Stimulated activated CD8-positive, alpha-beta memory T cell treated with anti-CD3 and anti-CD28 coated beads, Interleukin-4, amount 100 ng/mL, for 4 hours (primary cell): ENCODE measurements around the gene ERMP1.

Experiments
- DNase-seq, 2 donors: peaks; one replicate each; pipeline ENCODE4 v3.0.0-alpha.2; 2020; ENCODE audit warnings: low read depth in 2 of 2, low spot score in 1 of 2

Gene ERMP1

DNA sequence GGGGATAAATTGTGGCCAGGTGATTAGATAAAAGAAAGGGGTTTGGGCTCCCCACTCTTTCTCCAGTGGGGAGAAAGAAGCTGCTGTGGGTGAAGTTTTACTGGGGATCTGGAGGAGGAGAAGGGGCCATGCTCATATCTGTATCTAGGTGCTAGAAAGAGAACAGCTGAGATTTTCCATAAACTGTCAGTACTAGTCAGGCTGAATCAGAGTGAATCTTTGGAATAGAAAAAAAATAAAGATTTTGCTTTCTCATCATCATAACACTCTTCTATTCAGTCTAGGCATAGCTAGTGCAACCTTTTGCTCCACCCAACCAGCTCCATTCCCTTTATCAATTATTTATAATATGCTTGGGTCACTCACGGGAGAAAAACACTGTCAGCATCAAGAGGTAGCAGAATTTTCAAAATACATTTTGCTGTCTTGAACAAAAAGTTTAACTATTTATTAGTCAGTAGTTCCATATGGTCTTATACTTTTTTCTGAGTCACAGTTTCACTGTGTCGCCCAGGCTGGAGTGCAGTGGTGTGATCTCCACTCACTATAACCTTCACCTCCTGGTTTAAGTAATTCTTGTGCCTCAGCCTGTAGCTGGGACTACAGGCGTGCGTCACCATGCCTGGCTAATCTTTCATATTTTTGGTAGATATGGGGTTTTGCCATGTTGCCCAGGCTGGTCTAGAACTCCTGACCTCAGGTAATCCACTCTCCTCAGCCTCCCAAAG is 21.3 kb upstream of the ERMP1 start:
- DNase-seq, result no peak

DNA sequence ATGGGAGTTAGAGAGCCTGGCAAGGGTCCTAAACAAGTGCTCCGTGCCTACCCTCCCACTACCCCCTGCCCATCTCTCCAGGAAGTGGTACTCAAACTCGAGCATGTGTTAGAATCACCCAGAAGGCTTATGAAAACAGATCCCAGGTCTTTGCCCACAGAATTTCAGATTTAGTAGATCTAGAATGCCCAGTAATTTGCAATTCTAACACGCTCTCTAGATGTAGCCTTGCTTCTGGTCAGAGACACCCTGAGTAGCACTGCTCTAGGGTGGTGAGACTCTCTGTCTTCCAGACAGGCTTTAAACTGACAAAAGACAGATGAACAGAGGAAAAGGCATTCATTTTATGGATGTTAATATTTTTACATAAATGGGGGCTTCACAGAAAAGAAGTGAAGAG is 20.7 kb upstream of the ERMP1 start:
- DNase-seq, result no peak

DNA sequence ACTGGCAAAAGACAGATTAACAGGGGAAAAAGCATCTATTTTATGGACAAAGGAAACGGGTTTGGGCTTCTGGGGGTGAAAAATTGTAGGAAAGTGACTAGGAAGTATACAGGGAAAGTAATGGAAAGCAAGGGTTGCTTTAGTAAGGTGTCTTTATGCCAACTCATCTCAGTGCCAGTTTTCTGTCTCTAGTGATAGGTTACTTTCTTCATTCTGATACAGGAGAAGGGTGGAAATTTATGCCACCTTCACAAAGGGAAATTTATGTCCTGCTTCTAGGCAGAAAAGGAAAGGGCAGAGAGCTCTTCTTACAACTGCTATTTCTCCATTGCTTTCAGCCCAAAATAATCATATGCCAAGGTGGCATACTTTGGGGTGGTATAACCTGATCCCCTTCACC is 20.1 kb upstream of the ERMP1 start:
- no peak for DNase-seq

DNA sequence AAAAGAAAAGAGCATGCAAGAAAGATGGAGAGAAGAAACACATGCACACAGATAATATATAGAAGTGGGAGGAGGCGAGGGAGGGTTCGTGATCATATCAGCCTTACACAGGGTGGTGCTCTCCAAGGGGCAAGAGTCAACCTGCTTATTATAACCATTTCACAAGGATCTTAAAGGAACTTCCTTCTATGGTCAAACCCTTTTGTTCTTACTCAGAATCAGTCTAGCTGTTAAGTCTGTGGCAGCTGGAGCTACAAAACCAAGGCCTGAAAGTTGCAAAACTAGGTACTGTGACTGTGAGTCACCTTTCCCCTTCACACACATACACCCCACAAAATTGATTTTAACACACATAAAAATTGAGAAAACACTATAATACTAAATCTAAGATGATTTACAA is 18.5 kb upstream of the ERMP1 start:
- peak in 1 of 2 donors; percentile 1 for DNase-seq

DNA sequence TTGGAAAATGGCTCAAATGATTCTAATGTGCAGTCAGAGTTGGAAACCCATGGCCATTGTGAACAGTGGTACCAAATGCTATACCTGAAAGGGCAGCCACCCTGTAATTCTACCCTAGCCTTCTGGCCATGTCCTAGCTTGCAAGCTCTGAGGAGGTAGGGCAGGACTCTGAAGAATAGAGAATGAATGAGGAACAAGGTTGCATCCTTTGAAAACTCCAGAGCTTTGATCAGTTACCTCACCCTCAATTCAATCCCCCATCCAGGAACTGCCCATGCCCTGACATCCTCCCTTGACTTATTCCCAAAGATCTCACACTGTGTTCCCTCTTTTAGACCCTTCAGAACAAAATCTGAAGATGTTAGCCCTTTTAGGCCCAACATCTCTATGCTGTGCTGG is 17.8 kb upstream of the ERMP1 start:
- DNase-seq, result no peak

DNA sequence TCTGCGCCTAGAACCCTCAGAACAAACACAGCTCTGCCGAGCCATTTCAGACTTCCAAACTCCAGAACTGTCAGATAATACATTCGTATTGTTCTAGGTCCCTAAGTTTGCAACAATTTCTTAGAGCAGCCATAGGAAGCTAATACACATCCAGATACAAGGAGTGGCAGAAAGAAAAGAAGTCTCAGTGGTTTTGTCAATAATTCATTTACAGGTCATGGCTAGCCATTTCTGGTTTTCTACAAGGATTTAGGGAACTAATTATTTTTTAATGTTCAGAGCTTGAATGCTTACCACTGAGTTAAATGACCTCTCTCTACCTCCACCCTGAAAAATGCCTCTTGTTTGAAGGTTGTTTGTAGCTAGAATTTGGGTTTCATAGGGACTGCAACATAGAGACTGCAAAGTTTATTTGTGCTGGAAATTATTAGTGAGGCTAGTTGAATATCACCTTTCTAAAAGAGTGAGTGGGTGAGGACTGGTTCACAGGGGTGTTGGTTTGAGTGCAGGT is 15.5 kb upstream of the ERMP1 start:
- no peak for DNase-seq

DNA sequence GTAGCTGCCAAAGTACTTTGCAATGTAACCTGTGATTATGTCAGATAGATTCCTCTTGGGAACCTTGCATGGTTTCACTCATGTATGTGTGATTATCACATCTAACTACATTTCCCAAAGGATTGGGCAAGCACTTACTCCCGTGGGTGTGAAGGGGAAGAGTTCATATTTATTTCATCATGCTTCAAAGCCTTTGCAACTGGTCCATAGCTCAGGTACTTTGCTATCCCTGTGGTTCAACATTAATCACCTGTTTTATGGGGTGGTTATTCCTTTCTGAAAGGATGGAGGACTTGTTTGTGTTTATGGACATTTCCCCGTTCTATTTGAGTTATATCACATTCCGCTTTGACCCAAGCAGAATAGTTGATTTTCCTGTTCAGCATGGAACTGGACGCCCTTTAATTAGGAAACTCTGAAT is 13.6 kb upstream of the ERMP1 start:
- DNase-seq, result no peak

DNA sequence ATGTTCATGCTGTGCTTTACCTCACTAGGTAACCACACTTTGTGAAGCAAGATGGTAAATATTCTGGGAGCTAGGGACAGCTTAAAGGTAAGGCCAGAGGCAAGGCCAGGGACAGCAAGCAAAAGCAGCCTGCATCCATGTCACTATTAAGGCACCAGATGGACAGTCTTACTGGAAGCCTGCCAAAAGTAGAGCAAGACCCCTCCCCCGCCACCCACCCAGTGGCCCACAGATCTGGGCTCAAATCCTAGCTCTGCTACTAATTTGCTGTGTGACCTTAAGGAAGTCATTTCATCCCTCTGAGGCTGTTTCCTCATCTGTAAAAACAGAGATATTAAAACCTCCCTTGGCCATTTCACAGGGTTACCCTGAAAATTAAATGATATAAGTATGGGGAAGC is 13.2 kb upstream of the ERMP1 start:
- DNase-seq, result no peak

DNA sequence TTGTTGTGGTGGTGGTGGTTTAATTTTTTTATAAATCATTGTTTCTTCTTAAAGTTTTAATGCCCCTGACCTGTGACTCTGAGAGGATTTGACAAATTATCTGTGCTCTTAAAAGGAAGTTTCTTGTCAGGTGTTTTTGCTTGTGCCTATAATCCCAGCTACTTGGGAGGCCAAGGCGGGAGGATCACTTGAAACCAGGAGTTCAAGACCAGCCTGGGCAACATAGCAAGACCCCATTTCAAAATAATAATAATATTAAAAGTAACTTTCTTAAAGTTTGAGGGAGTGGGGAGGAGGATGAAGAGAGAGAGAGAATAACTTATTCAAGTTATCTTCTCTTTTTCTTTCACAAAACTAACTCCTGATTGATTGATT is 12.2 kb upstream of the ERMP1 start:
- DNase-seq, result no peak

DNA sequence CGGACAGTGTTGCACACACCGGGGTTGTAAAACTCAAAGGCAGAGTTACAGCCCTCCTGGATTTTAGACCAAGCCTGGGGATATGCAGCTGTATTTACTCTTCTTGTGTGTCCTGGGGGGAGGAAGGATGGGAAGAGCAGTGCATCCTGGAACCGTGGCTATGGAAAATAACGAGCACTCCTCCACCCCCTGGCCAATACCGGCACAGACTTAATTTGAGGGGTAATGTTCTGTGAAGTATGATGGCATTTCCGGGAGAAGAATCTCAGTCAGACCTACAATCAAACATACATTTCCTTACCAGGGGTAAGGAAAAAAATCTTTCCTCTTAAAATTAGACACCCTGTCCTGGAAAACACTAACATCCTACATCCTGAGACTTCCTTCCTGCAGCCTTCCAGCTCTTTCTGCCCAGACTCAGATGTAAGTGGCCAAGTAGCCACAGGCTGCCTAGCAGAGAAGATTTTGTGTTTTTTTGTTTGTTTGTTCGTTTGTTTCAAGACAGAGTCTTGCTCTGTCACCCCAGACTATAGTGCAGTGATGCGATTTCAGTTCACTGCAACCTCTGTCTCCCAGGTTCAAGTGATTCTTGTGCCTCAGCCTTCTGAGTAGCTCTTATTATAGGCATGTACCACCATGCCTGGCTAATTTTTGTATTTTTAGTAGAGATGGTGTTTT is 11.0 kb upstream of the ERMP1 start:
- no peak for DNase-seq

DNA sequence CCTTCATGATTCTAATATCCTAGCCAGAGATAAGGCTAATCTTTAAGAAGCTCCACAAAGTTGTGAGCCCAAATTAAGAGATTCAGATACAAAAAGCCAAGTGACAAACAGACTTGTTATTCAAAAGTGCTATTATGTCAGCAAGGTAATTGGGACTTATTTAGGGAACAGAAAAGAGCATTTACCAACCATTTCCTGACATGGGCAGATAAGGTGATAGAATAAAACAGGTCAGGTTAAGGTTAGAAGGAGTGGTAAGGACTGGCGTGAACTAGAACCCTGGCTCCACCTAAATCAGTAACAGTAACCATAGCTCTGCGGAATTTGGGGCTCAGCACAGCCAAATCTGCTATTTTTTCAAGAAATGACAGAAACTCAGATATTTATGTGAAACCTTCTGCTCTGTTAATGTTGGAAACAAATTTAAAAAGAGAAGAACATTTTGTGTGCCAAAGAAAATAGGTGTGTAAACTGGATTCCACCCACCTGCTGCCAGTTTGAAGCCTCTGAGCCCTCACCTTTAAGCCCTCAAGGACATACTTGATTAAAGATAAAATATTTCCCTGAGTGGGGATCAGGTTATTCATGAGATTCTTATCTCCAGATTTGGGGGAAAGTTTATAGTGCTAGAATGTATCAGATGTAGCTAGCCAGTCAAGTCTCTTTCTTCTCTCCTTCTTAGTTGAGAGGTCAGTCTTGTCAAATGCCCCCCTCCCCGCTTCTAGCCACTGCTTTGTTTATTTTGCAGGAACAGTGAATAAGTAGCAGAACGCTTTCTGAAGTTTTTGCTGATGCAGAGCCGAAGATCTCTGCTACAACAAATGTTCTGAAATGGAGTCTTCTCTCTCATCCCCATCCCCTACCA is 10.2 kb upstream of the ERMP1 start:
- DNase-seq, result no peak

DNA sequence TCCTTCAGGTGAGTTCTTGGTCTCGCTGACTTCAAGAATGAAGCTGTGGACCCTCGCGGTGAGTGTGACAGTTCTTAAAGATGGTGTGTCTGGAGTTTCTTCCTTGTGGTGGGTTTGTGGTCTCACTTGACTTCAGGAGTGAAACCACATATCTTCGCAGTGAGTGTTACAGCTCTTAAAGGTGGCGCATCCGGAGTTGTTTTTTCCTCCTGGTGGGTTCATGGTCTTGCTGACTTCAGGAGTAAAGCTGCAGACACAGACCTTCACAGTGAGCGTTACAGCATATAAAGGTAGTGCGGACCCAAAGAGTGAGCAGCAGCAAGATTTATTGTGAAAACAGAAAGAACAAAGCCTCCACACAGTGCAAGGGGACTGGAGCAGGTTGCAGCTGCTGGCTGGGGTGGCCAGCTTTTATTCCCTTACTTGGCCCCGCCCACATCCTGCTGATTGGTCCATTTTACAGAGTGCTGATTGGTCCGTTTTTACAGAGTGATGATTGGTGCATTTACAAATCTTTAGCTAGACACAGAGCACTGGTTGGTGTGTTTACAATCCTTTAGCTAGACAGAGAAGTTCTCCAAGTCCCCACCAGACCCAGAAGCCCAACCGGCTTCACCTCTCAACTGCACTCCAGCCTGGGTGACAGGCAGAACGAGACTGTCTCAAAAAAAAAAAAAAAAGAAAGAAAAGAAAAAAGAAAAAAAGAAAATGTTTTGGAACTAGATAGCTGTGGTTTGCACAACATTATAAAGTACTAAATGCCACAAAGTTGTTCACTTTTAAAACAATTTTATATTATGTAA is 9.1 kb upstream of the ERMP1 start:
- DNase-seq, result peak in 1 of 2 donors; percentile 27

DNA sequence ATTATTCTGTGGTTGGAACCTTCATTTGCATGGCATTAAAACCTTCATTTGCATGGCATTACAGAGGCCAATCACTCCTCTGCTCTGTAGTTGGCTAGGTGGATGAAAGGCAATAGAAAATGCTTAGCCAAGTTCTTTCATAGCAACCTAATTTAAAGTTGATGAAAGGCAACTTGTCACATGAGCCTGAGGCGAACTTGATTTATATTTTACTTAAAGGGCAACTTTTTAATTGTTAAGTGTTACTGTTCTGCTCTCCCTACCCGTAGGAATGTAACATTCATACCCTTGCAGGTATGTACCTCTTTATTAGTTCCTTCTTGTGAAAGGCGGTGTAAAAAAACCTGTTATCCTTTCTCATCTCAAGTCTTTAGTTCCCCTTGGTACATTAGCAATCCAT is 7.9 kb upstream of the ERMP1 start:
- no peak for DNase-seq

DNA sequence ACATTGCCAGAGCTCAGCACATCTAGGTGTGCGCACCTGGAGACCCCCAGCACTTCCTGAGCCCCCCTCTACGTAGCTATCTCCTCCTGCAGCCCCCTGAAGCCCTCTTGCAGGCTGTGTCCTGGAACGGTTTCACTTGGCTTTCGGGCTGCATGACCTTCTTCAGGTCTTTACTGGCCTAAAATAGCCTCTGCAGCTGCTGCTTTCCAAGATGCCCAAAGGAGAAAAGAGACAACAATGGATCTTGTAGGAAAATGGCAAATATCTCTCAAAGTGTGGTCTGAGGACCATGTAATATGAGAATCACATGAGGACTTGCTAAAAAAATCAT is 6.6 kb upstream of the ERMP1 start:
- no peak for DNase-seq

DNA sequence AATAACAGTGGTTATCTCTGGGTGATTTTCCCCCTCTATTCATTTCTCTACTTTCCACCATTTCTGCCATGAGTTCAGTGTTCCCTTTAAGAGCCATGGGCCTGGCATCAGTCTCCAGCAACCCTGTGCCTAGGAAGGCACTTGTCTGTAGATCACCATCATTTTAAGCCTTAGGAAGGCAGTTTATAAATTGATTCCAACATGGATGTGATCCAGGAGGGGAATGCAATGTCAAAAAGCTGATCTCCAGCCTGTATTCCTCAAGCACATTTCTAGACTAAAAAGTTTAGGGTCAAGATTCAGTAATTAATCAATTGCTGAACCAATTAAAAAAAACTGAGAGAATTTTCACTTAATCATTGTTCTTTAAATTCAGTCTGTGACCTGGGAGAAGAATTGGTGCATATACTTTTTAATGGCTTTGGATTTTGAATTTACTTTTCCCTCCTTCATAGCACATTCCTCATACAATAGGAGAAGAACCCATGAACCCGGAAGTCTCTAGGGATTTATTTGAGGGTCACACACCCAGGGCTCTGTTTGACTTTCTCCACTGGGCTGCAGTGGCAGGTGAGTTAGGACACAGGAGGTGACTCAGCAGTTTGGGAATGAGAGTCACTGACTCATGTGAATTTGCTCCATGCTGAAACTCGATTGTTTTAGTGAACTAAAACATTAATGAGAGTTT is 6.1 kb upstream of the ERMP1 start:
- no peak for DNase-seq

DNA sequence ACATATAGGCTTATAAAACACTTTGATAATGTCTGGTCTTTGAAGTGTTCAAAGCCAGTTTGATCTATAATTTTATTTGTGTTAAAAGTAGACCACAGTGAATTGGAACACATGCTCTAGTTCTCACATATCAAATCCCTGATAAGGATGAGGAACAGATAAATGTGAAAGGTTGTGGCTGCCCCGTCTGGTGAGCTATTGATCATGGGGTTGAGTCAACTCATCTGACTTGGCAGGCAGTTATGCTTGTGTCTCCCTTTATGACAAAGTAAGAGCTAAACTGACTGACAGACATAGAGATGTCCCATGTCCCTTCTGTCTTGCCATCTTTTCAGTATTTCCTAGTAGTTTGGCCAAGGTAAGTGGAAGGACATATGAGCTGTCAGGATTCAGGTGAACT is 2.9 kb upstream of the ERMP1 start:
- DNase-seq, result no peak

DNA sequence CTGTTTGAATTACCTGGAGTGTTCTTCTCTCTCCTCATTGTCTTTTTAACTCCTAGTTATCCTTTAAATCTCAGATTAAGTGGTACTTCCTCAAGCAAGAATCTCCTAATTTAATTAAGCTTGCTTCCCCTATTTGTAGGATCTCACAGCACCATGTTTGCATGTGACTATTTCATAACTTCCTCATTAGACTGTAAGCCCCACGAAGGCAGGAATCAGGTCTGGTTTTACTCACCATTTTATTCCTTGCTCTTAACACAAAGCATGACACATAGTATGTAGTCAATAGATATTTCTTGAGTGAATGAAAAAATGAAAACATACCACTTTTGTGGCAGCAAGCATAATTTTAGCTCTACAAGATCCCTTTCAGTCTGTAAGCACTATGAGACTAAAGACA is 1.3 kb upstream of the ERMP1 start:
- no peak for DNase-seq

DNA sequence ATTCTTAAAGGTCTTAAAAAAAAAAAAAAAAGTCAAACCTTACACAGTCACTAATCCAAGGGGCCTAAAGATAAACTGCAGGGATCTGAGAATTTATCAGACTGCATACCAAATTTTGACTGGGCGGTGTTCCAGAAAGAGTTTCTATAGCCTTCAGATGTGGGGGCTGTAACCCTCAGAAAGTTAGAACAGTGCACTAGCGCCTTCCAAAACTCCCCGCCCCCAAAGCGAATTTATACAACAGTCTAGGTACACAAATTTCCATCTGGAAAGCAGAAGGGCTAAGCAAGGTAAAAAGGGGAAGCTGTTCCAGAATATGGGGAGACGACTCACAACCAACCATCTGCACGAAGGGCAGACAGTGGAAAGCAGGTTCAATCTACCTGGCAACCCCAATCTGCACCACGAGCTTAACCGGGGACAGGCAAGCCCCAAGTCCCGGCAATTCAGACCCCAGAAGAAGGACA is 813 bp downstream of the ERMP1 start:
- no peak for DNase-seq

DNA sequence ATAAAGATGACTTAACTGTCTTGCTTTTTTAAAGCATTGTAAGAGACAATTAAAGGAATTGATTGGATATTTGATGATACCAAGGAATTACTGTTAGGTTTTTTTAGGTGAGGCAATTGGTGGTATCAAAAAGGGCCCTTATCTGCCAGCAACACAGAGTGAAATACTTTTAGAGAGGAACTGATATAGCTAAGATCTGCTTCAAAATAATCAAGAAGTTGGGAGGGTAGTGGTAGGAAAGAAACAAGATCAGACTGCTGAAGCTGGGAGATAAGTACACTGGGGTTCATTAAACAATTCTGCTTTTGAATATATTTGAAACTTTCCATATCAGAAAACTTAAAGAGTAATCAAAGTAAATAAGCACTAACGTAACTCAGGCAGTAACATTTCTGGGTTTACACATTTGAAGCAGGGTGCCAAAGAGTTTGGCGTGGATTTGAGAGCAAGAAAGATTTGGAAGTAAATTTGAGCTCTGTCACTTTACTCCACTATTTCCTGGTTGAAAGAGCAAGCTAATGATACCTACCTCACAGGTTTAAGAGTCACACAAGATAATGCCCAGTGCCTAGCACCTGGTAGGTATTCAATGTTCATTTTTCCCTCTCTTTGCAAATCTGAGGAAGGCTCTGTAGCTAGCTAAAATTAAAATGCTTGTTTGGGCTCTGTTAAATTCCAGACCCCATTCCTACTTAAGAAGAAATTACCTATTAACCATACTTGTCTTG is 6.9 kb downstream of the ERMP1 start:
- DNase-seq, result no peak

DNA sequence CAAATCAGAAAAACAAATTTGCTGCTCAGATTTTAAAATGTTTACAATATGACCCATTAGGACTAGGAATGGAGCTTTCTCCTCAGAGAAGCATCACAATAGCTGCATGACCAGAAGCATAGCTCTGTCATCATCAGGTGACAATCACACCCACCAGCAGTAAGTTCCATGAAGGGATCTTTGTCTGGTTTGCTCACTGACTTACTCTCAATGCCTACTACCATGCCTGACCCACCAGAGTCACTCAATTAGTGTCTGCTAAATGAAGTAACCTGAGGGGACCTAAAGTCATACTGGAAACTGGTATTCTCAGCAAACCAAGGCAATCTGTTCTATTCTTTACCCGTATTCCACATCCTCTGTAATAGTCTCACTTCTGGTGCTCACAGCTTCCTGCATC is 7.7 kb downstream of the ERMP1 start:
- DNase-seq, result no peak
